Measurements from ENCODE around the gene MINDY4B.

DNA sequence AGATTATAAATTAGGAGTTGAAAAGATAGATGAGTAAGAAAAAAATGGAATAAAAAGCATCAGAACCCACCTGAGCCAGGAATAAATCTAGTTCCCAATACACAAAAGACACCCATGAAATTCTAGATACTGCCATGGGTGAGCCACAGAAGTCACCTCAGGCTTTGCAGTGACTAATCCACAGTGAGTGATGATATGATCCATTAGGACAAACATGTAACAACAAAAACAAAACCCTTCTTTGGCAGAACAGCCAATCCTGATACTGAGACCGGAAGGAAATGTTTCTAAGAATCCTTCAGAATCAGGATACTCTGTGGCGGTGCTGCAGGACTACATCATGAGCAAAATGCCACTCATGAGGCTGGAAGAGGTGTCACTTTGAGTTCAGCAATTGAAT lies 15.0 kb upstream of the MINDY4B start:
- TF ChIP-seq, protein P1, sequence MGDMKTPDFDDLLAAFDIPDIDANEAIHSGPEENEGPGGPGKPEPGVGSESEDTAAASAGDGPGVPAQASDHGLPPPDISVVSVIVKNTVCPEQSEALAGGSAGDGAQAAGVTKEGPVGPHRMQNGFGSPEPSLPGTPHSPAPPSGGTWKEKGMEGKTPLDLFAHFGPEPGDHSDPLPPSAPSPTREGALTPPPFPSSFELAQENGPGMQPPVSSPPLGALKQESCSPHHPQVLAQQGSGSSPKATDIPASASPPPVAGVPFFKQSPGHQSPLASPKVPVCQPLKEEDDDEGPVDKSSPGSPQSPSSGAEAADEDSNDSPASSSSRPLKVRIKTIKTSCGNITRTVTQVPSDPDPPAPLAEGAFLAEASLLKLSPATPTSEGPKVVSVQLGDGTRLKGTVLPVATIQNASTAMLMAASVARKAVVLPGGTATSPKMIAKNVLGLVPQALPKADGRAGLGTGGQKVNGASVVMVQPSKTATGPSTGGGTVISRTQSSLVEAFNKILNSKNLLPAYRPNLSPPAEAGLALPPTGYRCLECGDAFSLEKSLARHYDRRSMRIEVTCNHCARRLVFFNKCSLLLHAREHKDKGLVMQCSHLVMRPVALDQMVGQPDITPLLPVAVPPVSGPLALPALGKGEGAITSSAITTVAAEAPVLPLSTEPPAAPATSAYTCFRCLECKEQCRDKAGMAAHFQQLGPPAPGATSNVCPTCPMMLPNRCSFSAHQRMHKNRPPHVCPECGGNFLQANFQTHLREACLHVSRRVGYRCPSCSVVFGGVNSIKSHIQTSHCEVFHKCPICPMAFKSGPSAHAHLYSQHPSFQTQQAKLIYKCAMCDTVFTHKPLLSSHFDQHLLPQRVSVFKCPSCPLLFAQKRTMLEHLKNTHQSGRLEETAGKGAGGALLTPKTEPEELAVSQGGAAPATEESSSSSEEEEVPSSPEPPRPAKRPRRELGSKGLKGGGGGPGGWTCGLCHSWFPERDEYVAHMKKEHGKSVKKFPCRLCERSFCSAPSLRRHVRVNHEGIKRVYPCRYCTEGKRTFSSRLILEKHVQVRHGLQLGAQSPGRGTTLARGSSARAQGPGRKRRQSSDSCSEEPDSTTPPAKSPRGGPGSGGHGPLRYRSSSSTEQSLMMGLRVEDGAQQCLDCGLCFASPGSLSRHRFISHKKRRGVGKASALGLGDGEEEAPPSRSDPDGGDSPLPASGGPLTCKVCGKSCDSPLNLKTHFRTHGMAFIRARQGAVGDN (CRISPR knock-in tag; IDR thresholded peaks at IDR 0.05) = no peak
- TF ChIP-seq ZNF713 (CRISPR knock-in tag; IDR thresholded peaks at IDR 0.05) (no peak), FOSL1 (CRISPR knock-in tag; IDR thresholded peaks at IDR 0.05; ENCODE audit: borderline replicate concordance) (no peak), ZSCAN9 (CRISPR knock-in tag; IDR thresholded peaks at IDR 0.05; ENCODE audit: borderline replicate concordance) (no peak), POLR2G (IDR thresholded peaks at IDR 0.05; ENCODE audit: low read depth, low read length) (no peak), MED1 (CRISPR knock-in tag; IDR thresholded peaks at IDR 0.05) (no peak), FIP1L1 (IDR thresholded peaks at IDR 0.05; ENCODE audit: borderline replicate concordance, insufficient read depth, low read depth, low read length) (no peak), DNMT1 (CRISPR knock-in tag; IDR thresholded peaks at IDR 0.05) (no peak), EZH2 (conservative IDR thresholded peaks at IDR 0.05; ENCODE audit: low read depth, low read length) (no peak)
- TF ChIP-seq, protein P2, sequence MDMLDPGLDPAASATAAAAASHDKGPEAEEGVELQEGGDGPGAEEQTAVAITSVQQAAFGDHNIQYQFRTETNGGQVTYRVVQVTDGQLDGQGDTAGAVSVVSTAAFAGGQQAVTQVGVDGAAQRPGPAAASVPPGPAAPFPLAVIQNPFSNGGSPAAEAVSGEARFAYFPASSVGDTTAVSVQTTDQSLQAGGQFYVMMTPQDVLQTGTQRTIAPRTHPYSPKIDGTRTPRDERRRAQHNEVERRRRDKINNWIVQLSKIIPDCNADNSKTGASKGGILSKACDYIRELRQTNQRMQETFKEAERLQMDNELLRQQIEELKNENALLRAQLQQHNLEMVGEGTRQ (IDR thresholded peaks at IDR 0.05; ENCODE audit: low read depth, low read length) = no peak
- TF ChIP-seq, protein P2 (CRISPR knock-in tag; IDR thresholded peaks at IDR 0.05; ENCODE audit: borderline replicate concordance) = no peak
- TF ChIP-seq, protein P3, sequence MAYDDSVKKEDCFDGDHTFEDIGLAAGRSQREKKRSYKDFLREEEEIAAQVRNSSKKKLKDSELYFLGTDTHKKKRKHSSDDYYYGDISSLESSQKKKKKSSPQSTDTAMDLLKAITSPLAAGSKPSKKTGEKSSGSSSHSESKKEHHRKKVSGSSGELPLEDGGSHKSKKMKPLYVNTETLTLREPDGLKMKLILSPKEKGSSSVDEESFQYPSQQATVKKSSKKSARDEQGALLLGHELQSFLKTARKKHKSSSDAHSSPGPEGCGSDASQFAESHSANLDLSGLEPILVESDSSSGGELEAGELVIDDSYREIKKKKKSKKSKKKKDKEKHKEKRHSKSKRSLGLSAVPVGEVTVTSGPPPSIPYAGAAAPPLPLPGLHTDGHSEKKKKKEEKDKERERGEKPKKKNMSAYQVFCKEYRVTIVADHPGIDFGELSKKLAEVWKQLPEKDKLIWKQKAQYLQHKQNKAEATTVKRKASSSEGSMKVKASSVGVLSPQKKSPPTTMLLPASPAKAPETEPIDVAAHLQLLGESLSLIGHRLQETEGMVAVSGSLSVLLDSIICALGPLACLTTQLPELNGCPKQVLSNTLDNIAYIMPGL (CRISPR knock-in tag; IDR thresholded peaks at IDR 0.05; ENCODE audit: borderline replicate concordance in 1 of 2, low read depth in 1 of 2) = no peak
- TF ChIP-seq, protein P4, sequence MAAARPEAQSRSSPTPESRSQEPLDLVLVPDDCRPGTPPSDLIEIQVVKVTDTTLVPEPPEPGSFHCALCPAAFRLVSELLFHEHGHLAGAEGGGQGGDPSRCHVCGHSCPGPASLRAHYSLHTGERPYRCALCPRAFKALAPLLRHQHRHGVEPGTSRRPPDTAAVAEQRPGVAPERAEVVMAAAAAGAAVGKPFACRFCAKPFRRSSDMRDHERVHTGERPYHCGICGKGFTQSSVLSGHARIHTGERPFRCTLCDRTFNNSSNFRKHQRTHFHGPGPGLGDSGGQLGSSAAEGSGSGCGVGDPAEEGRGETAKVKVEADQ (CRISPR knock-in tag; IDR thresholded peaks at IDR 0.05; ENCODE audit: borderline replicate concordance) = no peak
